ENCODE measurements around the gene NMS.

DNA sequence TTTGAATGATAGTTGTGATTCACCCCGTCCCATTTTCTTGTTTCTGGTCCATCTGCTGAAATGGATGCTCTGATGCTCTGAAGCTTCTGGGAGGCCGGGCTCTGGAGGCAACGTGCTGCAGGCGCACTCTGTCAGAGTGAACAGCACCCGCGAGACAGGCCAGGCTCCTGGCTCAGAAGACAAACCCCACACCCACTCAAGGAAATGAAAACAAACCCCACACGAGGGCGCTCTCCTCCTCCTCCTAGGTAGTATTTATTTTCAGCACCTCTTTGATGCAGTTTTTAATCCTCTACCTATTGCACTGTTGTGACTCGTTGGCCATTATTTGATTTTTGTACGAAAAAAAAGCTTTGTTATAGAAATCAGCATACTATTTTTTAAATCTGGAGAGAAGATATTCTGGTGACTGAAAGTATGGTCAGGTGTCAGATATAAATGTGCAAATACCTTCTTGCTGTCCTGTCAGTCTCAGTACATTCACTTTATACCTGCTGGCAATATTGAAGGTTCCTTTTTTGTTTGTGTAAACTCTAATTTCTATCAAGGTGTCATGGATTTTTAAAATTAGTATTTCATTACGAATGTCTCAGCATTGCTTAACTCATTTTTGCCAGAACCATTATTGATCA lies 42.5 kb upstream of the NMS start:
- TF ChIP-seq POLR2AphosphoS5 (IDR thresholded peaks at IDR 0.05; ENCODE audit: insufficient read depth in 1 of 2, low read depth in 1 of 2) (no peak), POLR2A (IDR thresholded peaks at IDR 0.05) (no peak)
- TF ChIP-seq, protein P1, sequence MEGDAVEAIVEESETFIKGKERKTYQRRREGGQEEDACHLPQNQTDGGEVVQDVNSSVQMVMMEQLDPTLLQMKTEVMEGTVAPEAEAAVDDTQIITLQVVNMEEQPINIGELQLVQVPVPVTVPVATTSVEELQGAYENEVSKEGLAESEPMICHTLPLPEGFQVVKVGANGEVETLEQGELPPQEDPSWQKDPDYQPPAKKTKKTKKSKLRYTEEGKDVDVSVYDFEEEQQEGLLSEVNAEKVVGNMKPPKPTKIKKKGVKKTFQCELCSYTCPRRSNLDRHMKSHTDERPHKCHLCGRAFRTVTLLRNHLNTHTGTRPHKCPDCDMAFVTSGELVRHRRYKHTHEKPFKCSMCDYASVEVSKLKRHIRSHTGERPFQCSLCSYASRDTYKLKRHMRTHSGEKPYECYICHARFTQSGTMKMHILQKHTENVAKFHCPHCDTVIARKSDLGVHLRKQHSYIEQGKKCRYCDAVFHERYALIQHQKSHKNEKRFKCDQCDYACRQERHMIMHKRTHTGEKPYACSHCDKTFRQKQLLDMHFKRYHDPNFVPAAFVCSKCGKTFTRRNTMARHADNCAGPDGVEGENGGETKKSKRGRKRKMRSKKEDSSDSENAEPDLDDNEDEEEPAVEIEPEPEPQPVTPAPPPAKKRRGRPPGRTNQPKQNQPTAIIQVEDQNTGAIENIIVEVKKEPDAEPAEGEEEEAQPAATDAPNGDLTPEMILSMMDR (IDR thresholded peaks at IDR 0.05) = no peak

Measured in vagina (tissue), 2 donors.